GM11168 (cell line): ENCODE measurements around the gene BEST4.
"Not testable (repeated sequence)": the region's sequence is repeated elsewhere in the genome, so short reads cannot be mapped to it uniquely, and the experiment has no call there.

ENCODE experiments used
- in situ Hi-C: fragments of 300-500 bp; cut with MboI; formaldehyde crosslinking; loops from one replicate; pipeline ENCODE4 v1.12.0; 2022; ENCODE audit warnings: low sequenced_read_pairs; ENCODE audit not compliant: unreplicated experiment

BEST4 gene

DNA sequence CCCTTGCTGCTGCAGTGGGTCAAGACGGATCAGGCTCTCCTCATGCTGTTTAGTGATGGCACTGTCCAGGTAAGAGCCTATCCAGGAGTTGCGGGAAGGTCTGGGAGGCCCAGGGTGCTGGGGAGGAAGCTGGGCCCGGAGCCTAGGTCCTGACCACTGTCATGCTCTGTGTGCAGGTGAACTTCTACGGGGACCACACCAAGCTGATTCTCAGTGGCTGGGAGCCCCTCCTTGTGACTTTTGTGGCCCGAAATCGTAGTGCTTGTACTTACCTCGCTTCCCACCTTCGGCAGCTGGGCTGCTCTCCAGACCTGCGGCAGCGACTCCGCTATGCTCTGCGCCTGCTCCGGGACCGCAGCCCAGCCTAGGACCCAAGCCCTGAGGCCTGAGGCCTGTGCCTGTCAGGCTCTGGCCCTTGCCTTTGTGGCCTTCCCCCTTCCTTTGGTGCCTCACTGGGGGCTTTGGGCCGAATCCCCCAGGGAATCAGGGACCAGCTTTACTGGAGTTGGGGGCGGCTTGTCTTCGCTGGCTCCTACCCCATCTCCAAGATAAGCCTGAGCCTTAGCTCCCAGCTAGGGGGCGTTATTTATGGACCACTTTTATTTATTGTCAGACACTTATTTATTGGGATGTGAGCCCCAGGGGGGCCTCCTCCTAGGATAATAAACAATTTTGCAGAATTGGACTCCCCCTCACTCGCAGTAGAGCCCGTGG lies 17.5 kb upstream of the BEST4 start:
- in situ Hi-C loops, result no loop called here

DNA sequence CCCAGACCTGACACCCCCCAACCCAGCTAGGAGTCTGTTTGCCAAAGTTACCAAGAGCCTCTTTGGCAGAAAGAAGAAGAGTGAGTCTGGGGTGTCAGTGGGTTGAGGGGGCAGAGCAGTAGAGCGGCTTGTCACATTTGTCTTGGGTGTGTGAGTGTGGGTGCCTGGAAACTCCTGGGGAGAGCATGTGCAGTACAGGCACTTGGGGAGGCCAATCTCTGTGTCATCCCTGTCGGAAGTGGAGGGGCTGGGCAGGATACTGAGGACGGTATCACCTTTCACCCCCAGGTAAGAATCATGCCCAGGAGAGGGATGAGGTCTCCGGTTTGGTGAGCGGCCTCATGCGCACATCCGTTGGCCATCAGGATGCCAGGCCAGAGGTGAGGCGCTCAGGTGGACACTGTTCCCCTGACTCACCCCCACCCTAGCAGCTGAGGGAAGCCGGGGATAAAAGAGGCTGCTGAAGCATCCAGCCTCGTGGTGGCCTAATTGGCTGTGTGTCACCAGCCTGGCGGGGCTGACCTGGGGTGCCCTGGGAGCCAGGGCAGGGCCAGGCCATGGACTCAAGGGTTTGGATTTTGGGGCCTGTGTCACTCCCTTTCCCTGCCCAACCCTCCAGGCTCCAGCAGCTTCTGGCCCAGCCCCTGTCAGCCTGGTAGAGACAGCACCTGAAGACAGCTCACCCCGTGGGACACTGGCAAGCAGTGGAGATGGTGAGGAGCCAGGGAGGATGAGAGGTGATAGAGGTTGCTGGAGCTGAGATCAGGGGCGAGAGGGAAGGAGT lies 15.5 kb upstream of the BEST4 start:
- in situ Hi-C loops, result no loop called here

DNA sequence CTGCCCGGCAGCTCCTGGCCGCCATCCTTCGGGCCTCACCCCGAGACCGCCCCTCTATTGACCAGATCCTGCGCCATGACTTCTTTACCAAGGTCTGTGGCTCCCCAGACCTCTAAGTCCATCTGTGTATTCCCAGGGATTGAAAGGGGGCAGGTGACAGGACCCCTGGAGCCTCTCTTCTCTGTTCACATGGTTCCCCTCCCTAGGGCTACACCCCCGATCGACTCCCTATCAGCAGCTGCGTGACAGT lies 15.0 kb upstream of the BEST4 start:
- in situ Hi-C loops, result no loop called here

DNA sequence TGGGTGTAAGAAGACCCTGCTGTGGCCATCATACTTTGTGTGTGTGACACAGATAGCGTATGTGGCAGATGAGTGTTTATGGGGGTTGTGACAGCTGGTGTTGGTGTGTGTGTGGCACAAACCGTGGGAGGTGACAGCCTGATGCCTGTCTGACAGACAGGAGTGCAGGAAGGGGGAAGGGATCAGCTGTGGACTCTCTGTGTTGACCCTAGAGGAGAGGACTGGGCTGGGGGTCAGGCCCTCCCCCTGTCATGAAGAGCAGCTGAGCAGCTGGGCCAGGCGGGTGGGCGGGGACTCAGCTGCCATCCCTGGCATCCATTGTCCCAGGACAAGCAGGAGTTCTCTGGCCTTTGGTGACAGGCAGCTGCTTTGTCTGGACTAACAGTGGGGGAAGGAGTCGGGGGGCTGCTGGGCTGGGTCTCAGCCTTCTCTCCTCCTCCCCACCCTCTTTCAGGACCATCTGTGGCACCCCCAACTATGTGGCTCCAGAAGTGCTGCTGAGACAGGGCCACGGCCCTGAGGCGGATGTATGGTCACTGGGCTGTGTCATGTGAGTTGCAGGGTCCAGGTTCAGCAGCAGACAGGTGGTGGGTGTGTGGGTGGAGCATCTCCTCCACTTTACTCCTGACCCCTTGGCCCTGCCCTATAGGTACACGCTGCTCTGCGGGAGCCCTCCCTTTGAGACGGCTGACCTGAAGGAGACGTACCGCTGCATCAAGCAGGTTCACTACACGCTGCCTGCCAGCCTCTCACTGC lies 14.5 kb upstream of the BEST4 start:
- in situ Hi-C loops, result no loop called here

DNA sequence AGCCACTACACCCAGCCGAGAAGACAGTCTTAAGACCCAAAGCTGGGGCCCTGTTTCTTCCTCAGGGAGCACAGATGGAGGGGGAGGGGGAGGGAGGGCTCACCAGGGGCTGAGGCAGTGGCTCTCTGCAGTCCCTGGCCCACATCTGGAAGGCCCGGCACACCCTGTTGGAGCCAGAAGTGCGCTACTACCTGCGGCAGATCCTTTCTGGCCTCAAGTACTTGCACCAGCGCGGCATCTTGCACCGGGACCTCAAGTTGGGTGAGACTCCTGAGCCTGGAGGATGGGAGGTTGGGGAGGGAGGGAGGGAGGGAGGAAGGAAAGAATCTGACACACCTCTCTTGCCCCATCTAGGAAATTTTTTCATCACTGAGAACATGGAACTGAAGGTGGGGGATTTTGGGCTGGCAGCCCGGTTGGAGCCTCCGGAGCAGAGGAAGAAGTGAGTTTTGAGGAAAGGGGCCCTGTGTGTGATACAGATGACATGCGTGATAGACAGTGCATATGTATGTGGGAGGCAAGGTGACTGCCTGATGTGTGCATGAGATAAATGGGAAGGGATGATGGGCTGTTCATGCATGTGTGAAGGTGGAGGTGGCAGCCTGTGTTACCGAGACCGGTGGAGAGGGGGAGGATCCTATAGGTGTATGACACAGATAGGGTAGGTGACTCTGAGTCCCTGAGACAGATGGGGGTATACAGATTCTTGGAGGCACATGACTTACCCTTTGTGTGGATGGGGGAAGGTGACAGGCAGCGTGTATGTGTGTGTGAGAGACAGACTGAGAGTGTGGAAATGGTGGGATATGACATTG lies 13.7 kb upstream of the BEST4 start:
- in situ Hi-C loops, result no loop called here

DNA sequence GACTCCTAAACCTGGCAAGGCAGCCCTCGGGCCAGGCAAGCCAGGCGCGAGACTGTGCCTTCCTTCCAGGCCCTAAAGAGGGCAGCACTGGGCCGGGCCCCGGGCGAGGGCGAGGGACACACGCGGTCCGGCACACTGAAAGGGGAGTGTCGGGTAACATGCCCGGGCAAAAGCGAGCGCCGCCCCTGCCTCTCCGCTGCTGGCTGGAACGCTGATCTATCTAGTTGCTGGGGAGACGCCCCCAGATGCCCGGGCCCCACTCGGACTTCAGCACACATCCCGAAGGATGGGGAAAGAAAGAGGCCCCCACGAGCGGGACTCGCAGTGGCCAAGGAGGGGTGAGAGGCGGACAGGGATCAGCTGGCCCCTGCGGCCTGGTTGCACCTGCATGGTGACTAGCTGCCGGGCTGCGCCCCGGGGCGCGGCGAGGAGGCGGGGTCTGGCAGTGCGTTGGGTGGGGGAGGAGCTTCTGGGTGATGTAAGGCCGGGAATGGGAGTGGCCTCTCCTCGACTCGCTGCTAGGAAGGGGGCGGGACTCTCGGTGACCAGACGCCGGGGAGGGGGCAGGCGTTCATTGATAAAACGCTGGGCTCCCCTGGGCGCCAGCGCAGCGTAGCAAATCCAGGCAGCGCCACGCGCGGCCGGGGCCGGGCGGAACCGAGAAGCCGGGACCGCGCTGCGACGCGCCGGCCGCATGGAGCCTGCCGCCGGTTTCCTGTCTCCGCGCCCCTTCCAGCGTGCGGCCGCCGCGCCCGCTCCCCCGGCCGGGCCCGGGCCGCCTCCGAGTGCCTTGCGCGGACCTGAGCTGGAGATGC lies 12.0 kb upstream of the BEST4 start, which contains the start of gene PLK3:
Gene PLK3 (plus strand): TSS at position 608 of the 815 bp plus-strand sequence. CDS start 87 bp downstream, at position 695.
- in situ Hi-C loops, result no loop called here

DNA sequence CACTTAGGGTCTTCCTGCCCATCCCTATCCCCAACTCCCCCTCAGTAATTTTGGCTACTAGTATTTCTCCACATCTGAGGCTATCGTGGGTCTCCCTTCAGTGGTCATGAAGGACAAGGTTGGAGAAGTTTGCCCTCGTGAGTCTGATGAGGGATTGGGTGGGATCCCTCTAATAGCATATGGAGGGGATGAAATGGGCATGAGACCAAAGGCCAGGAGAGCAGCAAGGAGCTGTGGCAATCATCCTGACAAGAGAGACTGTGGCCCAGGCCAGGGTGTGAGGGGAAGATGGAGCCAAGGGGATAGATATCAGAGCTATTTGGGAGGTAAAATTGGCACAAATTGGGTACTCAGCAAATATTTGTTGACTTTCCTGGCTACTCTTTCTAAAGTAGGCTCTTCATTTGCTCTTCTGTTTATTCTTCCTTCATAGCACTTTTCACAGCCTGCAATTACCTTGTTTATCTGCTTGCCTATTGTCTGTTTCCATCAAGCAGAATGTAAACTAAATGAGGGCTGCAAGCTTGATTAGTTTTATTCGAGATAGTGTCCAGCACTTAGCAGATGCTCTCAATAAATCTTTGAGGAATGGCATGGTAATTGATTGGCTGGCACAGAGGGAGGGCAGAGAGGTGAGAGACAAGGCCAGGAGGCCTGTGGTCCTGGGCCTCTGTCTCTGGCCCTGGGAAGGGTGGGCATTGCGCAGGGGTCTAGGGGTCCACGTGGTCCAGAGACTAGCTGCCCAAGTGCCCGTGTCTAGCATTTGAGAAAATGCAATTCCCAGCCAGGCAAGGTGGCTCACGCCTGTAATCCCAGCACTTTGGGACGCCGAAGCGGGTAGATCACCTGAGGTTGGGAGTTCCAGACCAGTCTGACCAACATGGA lies 10.8 kb upstream of the BEST4 start:
- in situ Hi-C loops, result no loop called here

DNA sequence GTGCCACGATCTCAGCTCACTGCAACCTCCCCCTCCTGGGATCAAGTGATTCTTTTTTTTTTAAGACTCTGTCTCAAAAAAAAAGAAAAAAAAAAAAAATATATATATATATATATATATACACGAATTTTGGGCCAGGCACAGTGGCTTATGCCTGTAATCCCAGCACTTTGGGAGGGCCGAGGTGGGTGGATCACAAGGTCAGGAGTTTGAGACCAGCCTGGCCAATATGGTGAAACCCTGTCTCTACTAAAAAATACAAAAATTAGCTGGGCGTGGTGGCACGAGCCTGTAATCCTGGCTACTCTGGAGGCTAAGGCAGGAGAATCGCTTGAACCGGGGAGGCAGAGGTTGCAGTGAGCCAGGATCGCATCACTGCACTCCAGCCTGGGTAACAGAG lies 9.9 kb upstream of the BEST4 start:
- in situ Hi-C loops, result not testable (repeated sequence)

DNA sequence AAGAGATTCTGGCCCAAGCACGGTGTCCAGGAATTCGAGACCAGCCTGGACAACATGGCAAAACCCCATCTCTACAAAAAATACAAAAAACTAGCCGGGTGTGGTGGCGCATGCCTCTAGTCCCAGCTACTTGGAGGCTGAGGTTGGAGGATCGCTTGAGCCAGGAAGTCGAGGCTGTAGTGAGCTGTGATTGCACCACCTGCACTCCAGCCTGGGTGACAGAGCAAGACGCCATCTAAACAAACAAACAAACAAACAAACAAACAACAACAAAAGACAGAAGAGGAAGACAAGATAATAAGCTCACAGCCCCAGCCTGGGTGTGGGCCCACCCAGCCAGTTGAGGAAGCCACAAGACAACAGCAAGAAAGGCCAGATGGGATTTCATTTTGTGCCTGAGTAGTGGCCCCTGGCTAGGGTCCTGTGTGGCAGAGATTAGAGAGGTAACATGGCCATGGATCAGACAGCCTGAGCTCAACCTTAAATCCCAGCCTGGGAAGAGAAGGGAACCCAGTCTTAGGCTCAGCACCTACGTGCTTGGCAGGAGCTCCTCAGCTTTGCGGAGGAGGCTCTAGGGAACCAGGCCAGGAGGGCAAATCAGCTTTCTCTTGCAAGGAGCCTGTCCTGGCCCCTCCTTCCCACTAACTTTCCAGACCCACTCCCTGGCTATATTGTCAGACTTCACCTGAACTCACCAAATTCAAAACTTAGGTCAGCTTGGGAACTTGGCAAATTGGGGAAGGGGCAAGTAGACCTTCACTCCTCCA lies 4.9 kb upstream of the BEST4 start:
- in situ Hi-C loops, result no loop called here

DNA sequence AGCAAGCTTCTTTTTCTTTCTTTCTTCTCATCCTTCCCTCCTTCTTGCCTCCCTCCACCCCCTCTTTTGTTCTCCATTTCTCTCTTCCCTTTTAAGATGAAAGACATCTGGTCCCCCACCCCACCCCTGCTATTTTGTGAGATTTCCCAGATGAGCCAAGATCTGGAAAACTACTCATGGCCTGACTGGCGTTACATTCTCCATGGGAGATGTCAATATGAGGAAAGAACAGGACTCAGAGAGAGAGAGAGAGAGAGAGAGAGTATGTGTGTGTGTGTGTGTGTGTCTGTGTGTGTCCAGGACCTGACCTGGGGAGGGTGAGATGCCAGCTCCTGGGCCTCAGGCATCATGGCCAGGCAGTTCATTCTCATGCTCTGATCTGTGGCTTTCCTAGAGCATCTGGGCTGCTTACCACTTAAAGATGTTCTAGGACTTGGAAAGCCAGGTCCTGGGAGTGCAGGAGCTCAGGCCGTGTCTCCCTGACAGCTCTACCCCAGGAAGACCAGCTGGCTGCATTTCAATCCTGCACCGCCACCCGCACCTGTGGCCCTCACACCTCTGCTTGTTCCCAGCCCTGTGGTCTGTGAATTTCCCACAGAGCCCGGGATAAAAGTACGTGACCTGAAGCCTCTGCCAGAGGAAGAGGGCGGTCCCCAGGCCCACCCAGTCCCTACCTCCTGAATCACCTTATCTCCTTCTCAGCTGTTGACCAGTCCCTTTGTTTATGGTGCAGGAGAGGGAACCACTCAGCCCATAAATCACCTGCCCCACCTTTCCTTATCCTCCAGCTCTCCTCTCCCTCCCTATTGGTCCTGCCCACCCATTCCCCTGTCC lies 3.2 kb upstream of the BEST4 start:
- in situ Hi-C loops, result no loop called here

DNA sequence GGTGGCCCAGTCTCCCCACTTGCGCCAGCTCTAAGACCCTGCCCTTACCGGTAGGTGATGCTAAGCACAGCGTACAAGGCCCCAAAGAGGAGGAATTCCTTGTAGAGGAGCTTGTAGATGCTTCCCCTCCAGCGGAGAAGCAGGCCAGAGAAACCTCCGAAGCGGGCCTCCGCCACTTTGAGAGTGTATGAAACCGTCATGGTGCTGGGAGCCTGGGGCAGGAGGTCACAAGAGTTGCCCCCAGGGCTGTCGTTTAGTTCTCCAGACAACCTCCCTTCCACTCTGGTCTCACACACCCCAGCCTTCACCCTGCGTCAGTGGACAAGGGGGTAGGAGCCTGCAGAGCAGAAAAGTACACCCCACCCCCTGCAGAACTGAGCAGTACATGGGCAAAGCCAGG lies 464 bp downstream of the BEST4 start:
- in situ Hi-C loops, result no loop called here

DNA sequence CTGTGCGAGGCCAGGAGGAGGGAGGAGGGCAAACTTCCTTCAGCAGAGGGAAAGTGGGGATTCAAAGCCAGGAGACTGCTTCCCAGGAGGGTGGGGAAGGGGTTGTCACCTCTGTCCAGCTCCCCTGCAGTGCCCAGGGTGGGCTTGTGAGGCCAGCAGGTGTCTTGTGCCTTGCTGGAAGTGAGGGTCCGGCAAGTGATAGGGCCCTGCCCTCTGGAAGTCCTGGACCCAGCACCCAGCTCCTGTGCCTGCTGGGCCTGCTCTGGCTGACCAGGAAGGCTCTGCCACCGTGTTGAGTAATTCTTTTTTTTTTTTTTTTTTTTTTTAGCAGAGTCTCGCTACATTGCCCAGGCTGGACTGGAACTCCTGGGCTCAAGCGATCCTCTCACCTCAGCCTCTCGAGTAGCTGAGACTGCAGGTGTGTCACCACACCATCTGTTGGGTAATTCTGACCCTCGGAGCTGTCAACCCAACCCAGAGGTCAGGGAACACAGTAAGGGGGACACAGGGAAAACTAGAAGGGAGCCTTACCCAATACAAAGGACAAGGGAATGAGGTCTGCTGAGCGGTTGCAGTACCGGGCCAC lies 1.0 kb downstream of the BEST4 start:
- in situ Hi-C loops, result no loop called here

DNA sequence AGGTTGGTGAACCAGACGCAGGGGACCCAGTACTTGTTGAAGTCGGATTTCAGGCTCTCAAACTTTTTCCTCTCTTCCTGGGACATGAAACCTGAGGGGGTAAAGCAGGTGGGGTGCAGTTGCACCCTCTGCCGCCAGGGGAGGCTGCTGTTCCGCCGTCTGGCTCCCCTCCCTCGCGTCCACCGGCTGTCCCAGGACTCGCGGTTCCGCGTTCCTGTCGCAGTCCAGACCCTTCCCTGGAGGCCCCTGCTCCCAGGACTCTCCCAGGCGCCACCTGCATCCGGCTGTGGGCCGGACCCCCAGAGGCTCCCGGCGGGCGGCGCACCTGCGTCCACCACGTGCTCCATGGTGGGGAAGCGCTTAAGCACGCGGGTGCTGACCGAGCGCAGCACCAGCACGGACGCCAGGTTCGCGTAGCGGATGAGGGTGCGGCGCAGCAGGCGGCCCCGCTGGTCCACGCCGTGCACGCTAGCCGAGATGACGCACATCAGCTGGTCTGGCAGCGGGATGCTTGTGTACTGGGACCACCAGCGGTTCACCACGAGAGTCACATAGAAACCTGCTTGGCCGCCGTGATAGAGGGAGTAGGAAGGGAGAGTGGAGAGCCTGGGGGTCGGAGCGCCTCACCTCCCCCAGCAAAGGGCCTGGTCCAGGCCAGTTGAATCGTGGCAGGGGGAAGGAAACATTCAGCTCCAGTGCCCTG lies 1.7 kb downstream of the BEST4 start:
- in situ Hi-C loops, result no loop called here

DNA sequence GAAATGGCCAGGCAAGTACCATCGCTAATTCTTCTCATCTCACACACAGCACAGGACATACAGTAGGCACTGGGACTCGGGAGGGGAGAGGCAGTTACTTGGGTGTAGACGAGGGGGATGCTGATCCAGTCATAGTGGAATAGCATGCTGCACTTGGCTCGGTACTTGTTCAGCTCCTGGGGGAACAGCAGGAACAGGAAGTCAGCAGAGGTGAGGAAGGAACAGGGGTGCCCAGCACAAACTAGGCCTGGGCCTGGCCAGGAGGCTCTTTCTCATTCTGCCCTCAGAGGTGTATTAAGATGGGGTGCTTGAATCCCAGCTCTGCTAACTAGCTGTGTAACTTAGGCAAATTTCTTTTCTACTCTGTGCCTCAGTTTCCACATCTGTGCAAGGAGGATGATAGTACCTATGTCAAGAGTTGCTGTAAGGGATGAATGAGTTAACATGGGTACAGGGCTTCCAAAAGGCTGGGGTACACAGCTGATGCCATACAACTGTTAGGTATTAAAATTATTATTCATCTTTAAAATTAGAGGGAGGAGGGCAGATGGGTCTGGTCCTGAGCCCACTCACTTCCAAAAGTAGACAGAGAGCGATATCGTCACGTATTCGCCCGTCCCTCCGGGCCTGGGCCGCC lies 2.4 kb downstream of the BEST4 start:
- in situ Hi-C loops, result no loop called here

DNA sequence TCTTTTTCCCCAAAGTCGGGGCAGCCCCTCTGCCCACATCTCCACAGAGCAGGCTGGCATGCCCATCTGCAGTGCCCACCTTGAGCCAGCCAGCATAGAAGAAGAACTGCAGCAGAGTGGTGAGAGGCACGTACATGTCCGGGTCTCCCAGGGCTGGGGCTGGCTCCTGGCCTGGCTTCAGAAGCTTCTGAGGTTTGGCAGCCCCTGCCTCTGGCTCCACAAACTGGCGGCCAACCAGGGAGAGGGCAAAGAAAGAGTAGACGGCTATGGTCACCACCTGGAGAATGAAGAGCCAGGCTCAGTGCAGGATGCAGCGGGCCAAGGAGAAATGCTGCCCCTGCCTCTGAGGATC lies 3.0 kb downstream of the BEST4 start:
- in situ Hi-C loops, result no loop called here
